Measurements from ENCODE around the gene PRMT6.
"Not testable (repeated sequence)": the region's sequence is repeated elsewhere in the genome, so short reads cannot be mapped to it uniquely, and the experiment has no call there.

DNA sequence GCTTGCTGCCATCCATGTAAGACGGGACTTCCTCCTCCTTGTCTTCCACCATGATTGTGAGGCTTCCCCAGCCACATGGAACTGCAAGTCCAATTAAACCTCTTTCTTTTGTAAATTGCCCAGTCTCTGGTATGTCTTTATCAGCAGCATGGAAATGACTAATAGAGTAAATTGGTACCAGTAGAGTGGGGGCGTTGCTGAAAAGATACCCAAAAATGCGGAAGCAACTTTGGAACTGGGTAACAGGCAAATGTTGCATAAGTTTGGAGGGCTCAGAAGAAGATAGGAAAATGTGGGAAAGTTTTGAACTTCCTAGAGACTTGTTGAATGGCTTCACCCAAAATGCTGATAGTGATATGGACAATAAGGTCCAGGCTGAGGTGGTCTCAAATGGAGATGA is 17.6 kb upstream of the PRMT6 start:
- not testable (repeated sequence) for TF ChIP-seq TARDBP (IDR thresholded peaks at IDR 0.05); ELF4 (IDR thresholded peaks at IDR 0.05); L3MBTL2 (conservative IDR thresholded peaks at IDR 0.05)
